MCF 10A (cell line): ENCODE measurements around the gene MYLK. TPM values are rescaled to one million over a fixed set of nuclear protein-coding genes. Genes with fewer than 3 reads are reported as not detected.

Experiments used
- BruUV-seq: library from RNA; stranded (reverse); fragments of 400-500 nt; replicated peaks from 2 replicates; lab custom pipeline; 2021; lab: Mats Ljungman, UMichigan
- CTCF ChIA-PET: fragments of 300-600 bp; sonication (Branson Sonifier 250); formaldehyde crosslinking; extraction: SDS; loops from one replicate; lab custom pipeline; 2021; ENCODE audit warnings: antibody characterized with exemption, inconsistent platforms; lab: Yijun Ruan, JAX
- POLR2A ChIA-PET: fragments of 300-600, 350-650 bp; sonication (Branson Sonifier 250); formaldehyde crosslinking; extraction: SDS; loops from one replicate; lab custom pipeline; 2020; ENCODE audit warnings: antibody characterized with exemption, inconsistent platforms; lab: Yijun Ruan, JAX
- DNase-seq: peaks from one replicate; pipeline ENCODE4 v3.0.0-alpha.2; 2018; ENCODE audit not compliant: unreplicated experiment
- H3K27ac Mint-ChIP-seq: one replicate; pipeline ENCODE4 v1.8.0; 2022; ENCODE audit warnings: mild to moderate bottlenecking, low read depth, mixed read lengths; ENCODE audit not compliant: unreplicated experiment
- H3K27me3 Mint-ChIP-seq: one replicate; pipeline ENCODE4 v1.8.0; 2022; ENCODE audit warnings: mixed read lengths; ENCODE audit not compliant: insufficient read depth, unreplicated experiment
- H3K36me3 Mint-ChIP-seq: one replicate; pipeline ENCODE4 v1.8.0; 2022; ENCODE audit warnings: mild to moderate bottlenecking, moderate library complexity, mixed read lengths; ENCODE audit not compliant: insufficient read depth, unreplicated experiment
- H3K4me1 Mint-ChIP-seq: one replicate; pipeline ENCODE4 v1.8.0; 2022; ENCODE audit warnings: mixed read lengths; ENCODE audit not compliant: insufficient read depth, unreplicated experiment
- H3K4me3 Mint-ChIP-seq: one replicate; pipeline ENCODE4 v1.8.0; 2022; ENCODE audit warnings: mild to moderate bottlenecking, moderate library complexity, mixed read lengths; ENCODE audit not compliant: unreplicated experiment
- H3K9me3 Mint-ChIP-seq: one replicate; pipeline ENCODE4 v1.8.0; 2022; ENCODE audit warnings: mixed read lengths; ENCODE audit not compliant: unreplicated experiment
- intact Hi-C: fragments of 100-400 bp; cut with micrococcal nuclease; formaldehyde crosslinking; loops from 2 replicates; pipeline ENCODE4 v1.14.1; 2022
- total RNA-seq: library from RNA; stranded (reverse); gene quantifications from 2 replicates; pipeline ENCODE4 v1.2.3, GENCODE V29; 2022
- TF ChIP-seq, protein P1 (sequence below): fragments of 200-600 bp; IDR thresholded peaks from one replicate; pipeline ENCODE4 v1.8.0; 2022; ENCODE audit warnings: antibody characterized with exemption, mild to moderate bottlenecking; ENCODE audit not compliant: unreplicated experiment

The MYLK gene
- total RNA-seq, 1 experiment from 2014 or later = 2.3 TPM

DNA sequence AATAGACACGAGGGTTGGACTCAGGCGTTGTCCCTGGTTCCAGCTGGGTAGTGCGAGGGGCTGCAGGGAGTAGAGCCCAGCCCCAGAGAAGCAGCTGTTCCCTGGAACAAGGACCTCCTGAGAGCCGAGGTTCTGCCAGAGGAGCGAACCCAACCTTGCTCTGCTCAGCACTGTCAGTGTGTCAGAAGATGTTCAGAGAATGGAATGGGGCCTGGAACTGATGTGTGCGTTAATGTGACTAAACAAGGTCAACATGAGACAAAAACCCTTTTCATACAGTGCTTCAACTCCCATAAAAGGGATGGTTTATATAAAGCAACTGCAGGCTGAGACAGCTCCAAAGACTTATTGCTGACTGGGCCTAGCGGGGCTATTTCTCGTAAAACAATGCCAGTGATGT lies 263.8 kb downstream of the MYLK start:
- TF ChIP-seq, protein P1, sequence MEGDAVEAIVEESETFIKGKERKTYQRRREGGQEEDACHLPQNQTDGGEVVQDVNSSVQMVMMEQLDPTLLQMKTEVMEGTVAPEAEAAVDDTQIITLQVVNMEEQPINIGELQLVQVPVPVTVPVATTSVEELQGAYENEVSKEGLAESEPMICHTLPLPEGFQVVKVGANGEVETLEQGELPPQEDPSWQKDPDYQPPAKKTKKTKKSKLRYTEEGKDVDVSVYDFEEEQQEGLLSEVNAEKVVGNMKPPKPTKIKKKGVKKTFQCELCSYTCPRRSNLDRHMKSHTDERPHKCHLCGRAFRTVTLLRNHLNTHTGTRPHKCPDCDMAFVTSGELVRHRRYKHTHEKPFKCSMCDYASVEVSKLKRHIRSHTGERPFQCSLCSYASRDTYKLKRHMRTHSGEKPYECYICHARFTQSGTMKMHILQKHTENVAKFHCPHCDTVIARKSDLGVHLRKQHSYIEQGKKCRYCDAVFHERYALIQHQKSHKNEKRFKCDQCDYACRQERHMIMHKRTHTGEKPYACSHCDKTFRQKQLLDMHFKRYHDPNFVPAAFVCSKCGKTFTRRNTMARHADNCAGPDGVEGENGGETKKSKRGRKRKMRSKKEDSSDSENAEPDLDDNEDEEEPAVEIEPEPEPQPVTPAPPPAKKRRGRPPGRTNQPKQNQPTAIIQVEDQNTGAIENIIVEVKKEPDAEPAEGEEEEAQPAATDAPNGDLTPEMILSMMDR = no peak
- Mint-ChIP-seq H3K4me1 (peaks cover 42% of the 10 kb centered on the region), H3K9me3 (no peaks in the 10 kb centered on the region), H3K27ac (no peak overlapping the region), H3K36me3 (peaks cover 18% of the 10 kb centered on the region), H3K4me3 (no peak overlapping the region), H3K27me3 (no peaks in the 10 kb centered on the region)
- ChIA-PET CTCF (interaction anchor here (1.5 to 4.0 kb wide), 3 partner anchors 12 to 103 kb away, joined by 3 to 19 read pairs (median 9); no protein-coding TSS in a partner anchor), POLR2A (interaction anchor here (1.2 to 11.1 kb wide), 4 partner anchors 15 to 36 kb away, joined by 6 to 210 read pairs (median 70); partner anchors contain the start of gene HACD2)
- no peak for DNase-seq
- BruUV-seq = no TSS peak
- intact Hi-C loops = loop anchor here (5.0 kb wide), 1 partner anchor 33 kb away; the partner anchor contains the start of gene HACD2

DNA sequence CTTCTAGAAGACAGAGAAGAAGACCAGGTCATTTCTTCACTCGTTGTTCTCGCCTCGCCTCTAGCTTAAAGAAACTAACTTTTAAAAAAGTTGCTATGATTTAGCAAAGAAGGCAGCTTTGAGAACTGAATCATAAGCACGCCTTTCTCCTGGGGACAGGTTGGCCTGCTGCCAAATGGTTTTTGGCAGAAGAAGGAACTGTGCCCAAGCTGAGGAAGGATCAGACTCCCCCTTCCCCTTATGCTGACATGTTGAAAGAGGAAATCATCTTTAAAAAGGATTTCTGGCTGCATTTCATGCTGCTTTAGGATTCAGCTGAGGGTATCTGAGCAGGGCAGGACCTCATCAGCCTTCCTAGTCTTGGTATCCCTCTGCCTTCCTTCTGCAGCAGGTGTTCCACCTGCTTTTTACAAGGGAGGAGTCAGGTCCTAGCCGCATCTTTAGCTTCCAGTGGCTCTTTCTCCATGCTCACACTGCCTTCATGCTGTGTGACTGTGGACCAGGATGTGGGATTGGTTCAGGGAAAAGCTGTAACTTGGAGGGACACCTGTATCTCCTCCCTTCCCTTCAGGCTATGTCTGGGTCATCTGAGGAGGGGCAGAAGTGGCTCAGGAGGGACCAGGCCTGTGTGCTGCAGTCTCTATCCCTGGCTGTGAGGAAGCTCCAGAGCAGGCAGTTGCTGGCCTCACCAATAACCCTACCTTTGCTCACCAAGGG lies 265.2 kb downstream of the MYLK start:
- H3K4me1 Mint-ChIP-seq = peaks cover 31% of the 10 kb centered on the region
- CTCF ChIA-PET = interaction anchor here (1.1 to 4.0 kb wide), 8 partner anchors 13 to 105 kb away, joined by 3 to 19 read pairs (median 6); partner anchors contain the start of gene HACD2
- no TSS peak for BruUV-seq
- POLR2A ChIA-PET = interaction anchor here (0.7 to 11.1 kb wide), 7 partner anchors 8 to 67 kb away, joined by 3 to 210 read pairs (median 5); partner anchors contain the start of gene HACD2
- H3K27me3 Mint-ChIP-seq = no peaks in the 10 kb centered on the region
- peak overlapping the region; percentile 40 for H3K27ac Mint-ChIP-seq
- TF ChIP-seq, protein P1 = no peak
- peak; percentile 88 for DNase-seq
- intact Hi-C loops = no loop called here
- peak overlapping the region; percentile 60 for H3K4me3 Mint-ChIP-seq
- H3K36me3 Mint-ChIP-seq = peaks cover 26% of the 10 kb centered on the region
- H3K9me3 Mint-ChIP-seq = no peaks in the 10 kb centered on the region

DNA sequence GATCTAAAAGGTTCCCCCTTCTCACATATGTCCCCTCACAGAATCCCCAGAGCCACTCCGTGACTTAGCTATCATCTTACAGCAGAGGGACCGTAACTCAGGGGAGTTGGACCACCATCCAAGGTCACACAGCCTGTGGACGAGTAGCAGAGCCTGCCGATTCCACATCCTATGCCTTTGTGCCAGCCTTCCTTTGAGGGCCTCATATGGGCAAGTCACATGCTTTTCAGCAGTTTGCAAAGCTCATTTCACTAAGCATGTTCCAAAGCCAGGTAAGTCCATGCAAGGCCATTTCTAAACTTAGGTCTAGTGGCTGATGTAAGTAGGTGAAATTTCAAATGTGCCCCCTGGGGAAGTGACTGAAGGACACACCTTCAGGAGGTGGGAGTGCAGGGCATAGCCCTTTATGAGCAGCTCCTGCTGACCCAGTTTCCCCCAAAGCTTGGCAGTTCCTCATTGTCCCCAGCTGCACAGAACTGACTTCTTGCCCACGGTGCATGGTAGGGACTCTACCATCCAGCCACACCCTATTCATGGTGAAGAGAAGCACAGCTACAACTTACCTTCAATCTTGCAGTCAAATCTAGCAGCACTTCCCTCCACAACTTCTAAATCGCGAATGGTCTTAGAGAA lies 265.9 kb downstream of the MYLK start:
- H3K27me3 Mint-ChIP-seq = no peaks in the 10 kb centered on the region
- TF ChIP-seq, protein P1 = no peak
- peaks cover 32% of the 10 kb centered on the region for H3K36me3 Mint-ChIP-seq
- ChIA-PET POLR2A (interaction anchor here (0.7 to 11.1 kb wide), 7 partner anchors 9 to 67 kb away, joined by 3 to 210 read pairs (median 5); partner anchors contain the start of gene HACD2), CTCF (interaction anchor here (0.8 to 4.0 kb wide), 10 partner anchors 12 to 108 kb away, joined by 3 to 19 read pairs (median 5); partner anchors contain the start of gene HACD2)
- H3K9me3 Mint-ChIP-seq = no peaks in the 10 kb centered on the region
- H3K27ac Mint-ChIP-seq = peak overlapping the region; percentile 40
- intact Hi-C loops = no loop called here
- peaks cover 24% of the 10 kb centered on the region for H3K4me1 Mint-ChIP-seq
- peak overlapping the region; percentile 60 for H3K4me3 Mint-ChIP-seq
- peak; percentile 27 for DNase-seq
- BruUV-seq = TSS peak; percentile 58
